HCT116 (cell line): ENCODE results near the gene ARHGAP28. TPM values are rescaled to one million over a fixed set of nuclear protein-coding genes. Genes with fewer than 3 reads are reported as not detected.

ENCODE experiments used
- ATAC-seq: fragments of 200-7000 bp; cut with Tn5 transposase; 2 replicates; pipeline ENCODE4 v1.9.1; 2020; ENCODE audit warnings: mild to moderate bottlenecking, moderate library complexity
- BruUV-seq: library from RNA; stranded (reverse); fragments of 400-500 nt; replicated peaks from 2 replicates; lab custom pipeline; 2021; lab: Mats Ljungman, UMichigan
- CTCF ChIA-PET: fragments of 300-600 bp; sonication (Branson Sonifier 250); formaldehyde crosslinking; loops from one replicate; lab custom pipeline; 2021; ENCODE audit warnings: antibody characterized with exemption; lab: Charles Lee
- POLR2A ChIA-PET: fragments of 300-600, 350-600 bp; sonication (Branson Sonifier 250); formaldehyde crosslinking; loops from one replicate; lab custom pipeline; 2021; ENCODE audit warnings: antibody characterized with exemption; lab: Charles Lee
- RAD21 ChIA-PET, 2 experiments: fragments of 300-600 bp; sonication (Branson Sonifier 250); formaldehyde crosslinking; loops; one replicate each; lab custom pipeline; 2023; ENCODE audit warnings: low total read pairs in 2 of 2; ENCODE audit not compliant: uncharacterized antibody in 2 of 2, unreplicated experiment in 2 of 2, low non-redundant PET in 1 of 2; lab: Charles Lee
- DNase-seq: peaks from one replicate; pipeline ENCODE4 v3.0.0-alpha.2; 2010; ENCODE audit warnings: low read depth, low spot score
- H2AFZ ChIP-seq: fragments of 200-600 bp; shearing (Covaris generic), sonication (generic); 2 replicates; pipeline ENCODE4 v1.6.1; 2017; ENCODE audit warnings: low read depth, mixed run types, mixed read lengths, antibody characterized with exemption, low read length; ENCODE audit not compliant: poor library complexity, severe bottlenecking
- H3K27ac ChIP-seq: 2 replicates; pipeline ENCODE4 v1.5.1; 2012; ENCODE audit warnings: low read depth, low read length
- H3K27me3 ChIP-seq: fragments of 200-600 bp; sonication (generic); 2 replicates; pipeline ENCODE4 v1.6.1; 2016; ENCODE audit warnings: mixed run types, low read length, mixed read lengths; ENCODE audit not compliant: insufficient read depth
- H3K36me3 ChIP-seq, 2 experiments: fragments of 200-500 bp in 1 of 2; fragments of 200-600 bp in 1 of 2; sonication (Bioruptor generic) in 1 of 2; sonication (generic) in 1 of 2; 2 replicates each; pipeline versions ENCODE4 v1.5.1 to v1.6.1; 2014 to 2016; ENCODE audit warnings: low read length in 2 of 2, inconsistent platforms in 1 of 2, mixed read lengths in 1 of 2, mixed run types in 1 of 2; ENCODE audit not compliant: insufficient read depth in 2 of 2, control insufficient read depth in 1 of 2
- H3K4me1 ChIP-seq, 2 experiments: fragments of 200-600 bp in 1 of 2; sonication (generic) in 1 of 2; 2 replicates each; pipeline versions ENCODE4 v1.5.1 to v1.6.1; 2012 to 2017; ENCODE audit warnings: low read length in 2 of 2, inconsistent platforms in 1 of 2, mild to moderate bottlenecking in 1 of 2, mixed read lengths in 1 of 2, mixed run types in 1 of 2, moderate library complexity in 1 of 2; ENCODE audit not compliant: insufficient read depth in 2 of 2, control insufficient read depth in 1 of 2
- H3K4me2 ChIP-seq: fragments of 200-600 bp; sonication (generic); 2 replicates; pipeline ENCODE4 v1.6.1; 2017; ENCODE audit warnings: mixed run types, low read length, mixed read lengths
- H3K4me3 ChIP-seq, 2 experiments: fragments of 200-600 bp in 1 of 2; sonication (generic) in 1 of 2; replicated peaks in 1 of 2; 2 replicates each; pipeline ENCODE4 v1.5.1; 2011 to 2016; ENCODE audit warnings: low read length in 2 of 2, control low read depth in 1 of 2, low read depth in 1 of 2, mild to moderate bottlenecking in 1 of 2, mixed read lengths in 1 of 2, mixed run types in 1 of 2
- H3K79me2 ChIP-seq: fragments of 200-600 bp; sonication (generic); 2 replicates; pipeline ENCODE4 v1.6.1; 2017; ENCODE audit warnings: mild to moderate bottlenecking, mixed run types, low read length, moderate library complexity, mixed read lengths; ENCODE audit not compliant: insufficient read depth
- H3K9ac ChIP-seq: fragments of 200-600 bp; sonication (generic); 2 replicates; pipeline ENCODE4 v1.6.1; 2016; ENCODE audit warnings: low read length, mixed read lengths
- H3K9me2 ChIP-seq: fragments of 200-600 bp; sonication (generic), shearing (Covaris generic); 2 replicates; pipeline ENCODE4 v1.6.1; 2017; ENCODE audit warnings: mixed run types, mild to moderate bottlenecking, moderate library complexity; ENCODE audit not compliant: insufficient read depth
- H3K9me3 ChIP-seq, 2 experiments: fragments of 200-500 bp in 1 of 2; fragments of 200-600 bp in 1 of 2; sonication (Bioruptor generic) in 1 of 2; sonication (generic) in 1 of 2; 2 replicates each; pipeline ENCODE4 v1.6.1; 2014 to 2017; ENCODE audit warnings: low read length in 2 of 2, mixed read lengths in 2 of 2, inconsistent platforms in 1 of 2, low read depth in 1 of 2, mild to moderate bottlenecking in 1 of 2, mixed run types in 1 of 2, moderate library complexity in 1 of 2; ENCODE audit not compliant: control insufficient read depth in 1 of 2, insufficient read depth in 1 of 2
- H4K20me1 ChIP-seq: fragments of 200-600 bp; sonication (generic), shearing (Covaris generic); 2 replicates; pipeline ENCODE4 v1.6.1; 2017; ENCODE audit warnings: mixed run types, mild to moderate bottlenecking, moderate library complexity; ENCODE audit not compliant: insufficient read depth
- ATF3 ChIP-seq: IDR thresholded peaks from 2 replicates; pipeline ENCODE4 v1.6.1; 2012
- ELF1 ChIP-seq: IDR thresholded peaks from 2 replicates; pipeline ENCODE4 v1.6.1; 2012; ENCODE audit warnings: low read depth, borderline replicate concordance
- JUND ChIP-seq: IDR thresholded peaks from 2 replicates; pipeline ENCODE4 v1.6.1; 2012
- MAX ChIP-seq: IDR thresholded peaks from 2 replicates; pipeline ENCODE4 v1.6.1; 2012
- POLR2A ChIP-seq: IDR thresholded peaks from 2 replicates; pipeline ENCODE4 v1.7.0; 2011; ENCODE audit warnings: borderline replicate concordance; ENCODE audit not compliant: insufficient read depth, insufficient read length; ENCODE audit errors: extremely low read depth
- POLR2AphosphoS5 ChIP-seq: IDR thresholded peaks from 2 replicates; pipeline ENCODE4 v1.6.1; 2011; ENCODE audit warnings: mild to moderate bottlenecking, low read depth, low read length, moderate library complexity
- RAD21 ChIP-seq: IDR thresholded peaks from 2 replicates; pipeline ENCODE4 v1.6.1; 2012; ENCODE audit warnings: low read depth, mild to moderate bottlenecking
- REST ChIP-seq: IDR thresholded peaks from 2 replicates; pipeline ENCODE4 v1.6.1; 2012; ENCODE audit warnings: low read depth
- SIN3A ChIP-seq: IDR thresholded peaks from 2 replicates; pipeline ENCODE4 v1.6.1; 2012; ENCODE audit warnings: low read depth
- SRF ChIP-seq: IDR thresholded peaks from 2 replicates; pipeline ENCODE4 v1.6.1; 2012; ENCODE audit warnings: low read depth
- ZBTB33 ChIP-seq: IDR thresholded peaks from 2 replicates; pipeline ENCODE4 v1.6.1; 2011; ENCODE audit warnings: mild to moderate bottlenecking, low read length, moderate library complexity; ENCODE audit not compliant: insufficient replicate concordance; ENCODE audit errors: extremely low read depth
- ZFX ChIP-seq: fragments of 450-650 bp; IDR thresholded peaks from 2 replicates; pipeline ENCODE4 v1.6.1; 2017
- intact Hi-C: fragments of 100-400 bp; cut with micrococcal nuclease; formaldehyde crosslinking; loops from 2 replicates; pipeline ENCODE4 v1.10.0; 2022
- total RNA-seq: library from RNA; stranded (reverse); gene quantifications from one replicate; pipeline ENCODE4 v1.2.1, GENCODE V29; 2021; ENCODE audit not compliant: unreplicated experiment

ARHGAP28 gene
- total RNA-seq, 1 experiment from 2014 or later, result not detected

GRCh38 chr18:6796511-6796910 lies 67.0 kb downstream of the ARHGAP28 start:
- H3K79me2 ChIP-seq, result no peaks in the 10 kb centered on the region
- H3K9me2 ChIP-seq, result no peaks in the 10 kb centered on the region
- no TSS peak for BruUV-seq
- DNase-seq (no peak), ATAC-seq (no peak)
- peaks cover 6 to 19% of the 10 kb centered on the region in 2 experiments; a peak in 2 of 4 replicates for H3K9me3 ChIP-seq
- H3K9ac ChIP-seq, result no peak overlapping the region
- H3K27ac ChIP-seq, result no peak overlapping the region
- intact Hi-C loops, result no loop called here
- CTCF ChIA-PET, result no interaction called here
- H3K36me3 ChIP-seq, result no peaks in the 10 kb centered on the region
- TF ChIP-seq POLR2A (no peak), ZBTB33 (no peak), SRF (no peak), REST (no peak), JUND (no peak), MAX (no peak), SIN3A (no peak), RAD21 (no peak), POLR2AphosphoS5 (no peak), ELF1 (no peak), ATF3 (no peak), ZFX (no peak)
- RAD21 ChIA-PET, result no interaction called here
- POLR2A ChIA-PET, result no interaction called here
- no peak overlapping the region for H2AFZ ChIP-seq
- no peak overlapping the region for H3K4me3 ChIP-seq
- H3K27me3 ChIP-seq, result no peaks in the 10 kb centered on the region
- no peaks in the 10 kb centered on the region for H3K4me1 ChIP-seq
- no peaks in the 10 kb centered on the region for H4K20me1 ChIP-seq
- H3K4me2 ChIP-seq, result no peak overlapping the region
